NCI-H2081 (cell line): ENCODE measurements around the gene FXYD6.

Source experiments
- DNase-seq, 2 experiments: peaks; one replicate each; lab custom pipeline; 2025; lab: John Stamatoyannopoulos, UW

FXYD6 gene

DNA sequence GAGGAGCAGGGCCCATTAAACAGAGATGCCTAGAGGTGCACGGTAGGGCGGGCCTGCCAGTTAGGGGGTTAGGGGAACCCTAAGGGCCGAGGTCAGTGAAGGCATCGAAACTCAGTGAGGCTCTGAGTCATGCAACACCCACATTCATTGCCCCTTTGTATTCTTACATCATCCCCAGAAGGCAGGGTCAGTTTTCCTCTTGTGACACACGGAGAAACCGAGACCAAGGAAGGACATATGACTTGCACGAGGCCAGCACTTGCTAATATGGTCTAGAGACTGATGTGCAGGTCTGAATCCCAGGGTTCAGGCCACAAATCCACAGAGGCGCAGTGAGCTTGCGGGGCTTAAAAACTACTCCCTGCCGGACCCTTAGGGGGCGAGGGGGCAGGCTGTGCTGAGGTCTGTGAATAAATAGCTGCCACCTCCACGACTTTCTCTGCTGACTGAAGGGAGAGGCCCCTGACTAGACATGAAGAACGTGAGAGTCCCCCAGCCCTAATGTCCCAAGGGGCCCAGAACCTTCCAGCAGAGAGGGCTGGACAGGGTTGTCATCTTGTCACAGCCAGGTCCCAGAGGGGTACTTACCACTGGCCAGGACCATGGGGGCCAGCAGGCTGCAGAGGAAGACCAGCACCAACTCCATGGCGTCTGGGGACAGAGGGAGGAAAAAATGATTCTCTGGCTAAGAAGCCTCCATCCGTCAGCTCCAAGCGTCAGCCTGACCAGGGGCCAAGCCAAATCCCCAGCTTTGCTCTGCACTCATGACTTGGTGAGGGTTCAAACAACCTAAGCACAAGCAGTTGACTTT, 34.1 kb downstream of the FXYD6 start:
- DNase-seq: no peak

- no peak for DNase-seq
These were observed 34.9 kb downstream of the FXYD6 start for GRCh38 chr11:117841551-117842031.

- no peak for DNase-seq
These were observed 35.4 kb downstream of the FXYD6 start for GRCh38 chr11:117840881-117841550.

- no peak for DNase-seq
These were observed 36.3 kb downstream of the FXYD6 start for GRCh38 chr11:117839936-117840813.

DNA sequence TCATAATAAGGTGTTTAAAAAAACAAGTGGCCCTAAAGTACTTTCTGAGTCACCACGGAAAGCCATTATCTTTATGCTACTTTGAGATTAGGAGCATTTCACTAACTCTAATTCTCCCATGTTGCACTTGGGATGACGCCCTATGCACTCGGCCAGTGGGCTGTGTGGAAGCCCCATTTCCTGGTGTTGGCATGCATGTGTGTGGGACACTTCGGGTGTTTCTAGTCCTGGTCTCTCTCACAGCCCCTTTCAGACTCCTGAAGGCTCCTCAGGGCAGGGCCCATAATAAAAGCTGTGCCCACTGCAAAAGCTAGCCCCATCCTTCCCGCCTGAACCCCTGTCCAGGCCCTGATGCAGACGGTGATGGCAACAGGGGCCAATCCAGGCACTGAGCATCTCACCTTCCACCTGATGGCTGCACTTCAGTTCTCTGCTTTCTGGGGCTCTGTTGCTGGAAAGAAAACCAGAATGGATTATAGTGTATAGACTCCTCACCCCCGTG, 37.0 kb downstream of the FXYD6 start:
- no peak for DNase-seq

GRCh38 chr11:117838901-117839300, 37.6 kb downstream of the FXYD6 start:
- no peak for DNase-seq

DNA sequence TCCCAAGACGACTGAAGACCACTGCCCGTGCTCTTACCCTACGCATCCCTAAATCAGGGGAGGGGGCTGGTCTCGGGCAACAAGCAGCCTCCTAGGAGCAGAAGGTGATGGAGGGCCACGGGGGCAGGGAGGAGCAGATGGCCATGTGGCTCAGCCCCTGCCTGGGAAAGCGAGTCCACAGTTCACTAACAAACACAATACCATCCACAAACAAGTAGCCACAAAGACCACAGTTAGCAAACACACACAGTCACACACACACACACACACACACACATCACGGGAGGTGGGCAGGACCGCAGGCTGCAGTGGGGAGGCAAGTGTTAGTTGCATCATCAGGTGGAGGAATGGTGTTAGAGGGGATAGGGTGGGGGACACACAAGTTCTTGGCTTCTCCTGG, 38.7 kb downstream of the FXYD6 start:
- no peak for DNase-seq

- no peak for DNase-seq
These were observed 39.2 kb downstream of the FXYD6 start for GRCh38 chr11:117837070-117837776.

- no peak for DNase-seq
These were observed 40.1 kb downstream of the FXYD6 start for GRCh38 chr11:117836077-117836960.

GRCh38 chr11:117835576-117835975, 40.9 kb downstream of the FXYD6 start:
- no peak for DNase-seq

DNA sequence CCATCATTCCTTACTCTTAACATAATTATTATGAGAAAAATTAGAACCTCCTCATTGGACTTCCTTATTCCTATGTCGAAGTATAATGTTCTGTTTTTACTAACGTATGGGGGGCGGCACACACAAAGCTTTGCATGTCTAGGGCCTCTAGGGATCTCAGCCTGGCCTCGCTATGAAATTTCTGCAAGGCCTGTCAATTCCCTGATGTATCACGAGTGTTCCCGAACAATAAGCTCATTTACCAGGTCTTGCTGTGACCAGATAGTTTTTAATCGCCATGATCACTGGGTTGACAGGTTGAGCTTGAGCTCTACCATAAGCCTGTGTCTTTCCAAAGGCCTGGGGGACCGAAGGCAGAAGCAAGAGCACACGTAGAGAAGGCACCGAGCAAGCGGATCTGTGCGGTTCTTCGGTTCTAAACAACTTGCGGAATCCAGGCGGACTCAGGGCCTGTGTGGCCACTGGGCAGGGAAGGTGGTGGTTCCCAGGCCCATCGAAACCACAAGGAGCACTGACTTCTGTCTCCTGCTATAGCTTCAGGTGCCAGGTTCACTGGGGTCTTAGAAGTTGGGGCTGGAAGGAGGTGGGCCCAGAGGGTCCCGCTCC, 41.5 kb downstream of the FXYD6 start:
- no peak for DNase-seq

DNA sequence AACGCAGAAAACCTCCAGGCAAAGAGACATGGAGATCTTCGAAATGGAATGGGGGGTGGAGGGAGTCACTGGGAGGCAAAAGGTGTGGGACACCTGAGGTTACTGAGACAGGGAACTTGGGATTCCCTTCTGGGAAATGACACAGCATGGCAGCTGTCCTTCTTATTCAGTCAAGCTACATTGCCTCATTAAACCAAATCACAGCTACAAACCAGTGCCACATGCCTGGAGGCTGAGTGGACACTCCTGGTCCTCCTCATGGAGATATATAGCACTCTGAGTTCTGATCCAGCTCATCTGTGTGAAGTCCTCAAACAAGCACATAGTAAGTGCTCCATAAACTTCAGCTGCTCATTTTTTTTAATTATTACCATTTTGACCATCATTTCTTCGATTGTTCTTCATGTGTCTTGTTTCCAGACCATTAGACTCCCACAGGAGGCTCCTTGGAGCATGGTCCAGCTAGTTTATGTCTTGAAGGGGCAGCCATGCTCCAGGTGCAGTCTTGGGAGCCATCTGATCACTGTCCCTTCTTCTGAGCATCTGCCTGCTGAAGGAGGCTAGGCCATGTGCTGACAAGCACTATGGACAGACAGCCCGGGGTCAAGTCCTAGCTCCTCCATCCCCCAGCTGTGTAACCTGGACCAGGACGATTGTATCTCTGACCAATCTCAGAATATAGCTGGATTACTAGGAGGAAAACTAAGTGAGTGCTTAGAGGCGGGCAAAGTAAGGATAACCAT, 42.2 kb downstream of the FXYD6 start:
- DNase-seq: no peak

- DNase-seq: peak; percentile 91 to 97
These were observed 43.0 kb downstream of the FXYD6 start for GRCh38 chr11:117833401-117833891.

DNA sequence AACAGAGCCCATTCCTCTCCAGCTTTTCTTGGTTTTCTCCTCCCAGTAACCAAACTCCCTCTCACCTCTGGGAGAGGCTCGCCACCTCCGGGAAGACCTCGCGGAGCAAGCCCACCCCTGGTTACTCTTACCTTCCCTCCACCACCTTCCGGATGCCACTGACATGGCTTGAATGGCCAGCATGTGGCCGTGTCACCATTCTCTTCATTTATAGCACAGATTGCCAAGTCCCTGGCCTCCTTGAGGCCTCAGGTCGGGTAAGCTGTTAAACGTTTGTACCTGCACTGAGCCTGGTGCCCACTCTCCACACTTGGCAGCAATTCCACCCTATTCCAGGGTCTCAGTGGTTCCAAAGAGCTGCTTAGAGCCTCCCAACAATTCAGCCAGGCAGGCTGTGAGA, 43.9 kb downstream of the FXYD6 start:
- no peak for DNase-seq

DNA sequence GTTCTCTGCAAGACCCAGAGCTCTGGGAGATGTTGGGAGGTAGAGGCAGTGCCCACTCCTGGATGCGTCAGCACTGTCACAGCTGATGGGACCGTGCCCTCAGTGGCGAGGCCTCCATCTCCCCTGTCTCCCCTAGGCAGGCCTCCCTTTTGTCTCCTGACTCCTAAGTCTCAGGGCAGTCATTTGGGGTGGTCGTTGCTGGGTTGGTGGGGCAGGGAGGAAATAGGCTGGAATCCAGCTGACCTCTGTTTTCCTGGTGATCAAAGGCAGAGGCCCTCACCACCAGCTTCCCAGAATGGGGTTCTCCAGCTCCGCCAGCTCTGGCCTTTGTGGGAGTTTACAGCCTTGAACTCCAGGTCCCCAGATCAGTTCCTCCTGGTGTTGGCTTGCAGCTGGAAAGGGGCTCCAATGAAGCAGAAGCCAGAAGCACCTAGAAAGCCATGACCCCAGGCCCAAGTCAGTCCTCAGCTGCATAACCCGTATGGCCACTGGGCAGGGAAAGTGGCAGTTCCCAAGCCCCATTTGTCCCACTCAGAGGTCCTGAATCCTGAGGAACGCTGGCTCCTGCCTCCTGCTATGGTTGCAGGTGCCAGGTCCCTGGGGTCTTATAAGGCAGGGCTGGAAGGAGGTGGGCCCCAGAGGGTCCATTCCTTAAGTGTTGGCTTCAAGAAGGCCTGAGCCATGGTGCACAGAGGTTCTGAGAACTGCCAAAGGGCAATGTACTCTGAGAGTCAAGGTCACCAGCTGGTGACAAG, 44.6 kb downstream of the FXYD6 start:
- no peak for DNase-seq

DNA sequence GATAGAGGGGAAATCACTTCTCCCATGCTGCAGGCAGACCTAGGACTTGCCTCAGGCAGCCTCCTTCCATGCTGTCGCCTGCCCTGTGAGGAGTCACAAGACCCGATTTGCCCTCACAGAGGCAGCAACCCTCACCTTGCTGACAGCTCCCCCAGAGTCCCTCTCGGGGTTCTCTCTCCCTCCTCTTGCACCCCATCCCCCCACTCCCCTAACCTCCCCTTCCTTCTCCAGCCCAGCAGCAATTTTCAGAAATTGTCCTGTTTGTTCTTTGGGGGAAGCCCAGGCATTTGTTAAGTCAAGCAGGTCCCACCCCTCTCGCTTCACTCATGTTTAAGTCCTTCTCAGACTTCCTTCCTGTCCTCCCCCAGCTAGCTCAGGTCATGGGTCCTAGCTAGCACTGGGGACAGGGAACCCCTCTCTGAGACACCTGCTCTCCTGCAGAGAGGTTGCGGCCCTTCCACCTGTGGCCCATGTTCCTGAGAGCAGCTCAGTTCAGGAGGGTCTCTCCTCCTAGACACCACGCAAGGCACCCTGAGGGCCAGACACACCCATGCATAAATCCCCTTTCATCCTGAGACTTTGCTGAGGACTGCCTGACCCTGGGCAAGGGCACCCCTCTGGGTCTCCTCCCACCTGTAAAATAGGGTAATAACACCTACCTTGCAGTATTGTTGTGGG, 45.6 kb downstream of the FXYD6 start:
- DNase-seq: no peak

DNA sequence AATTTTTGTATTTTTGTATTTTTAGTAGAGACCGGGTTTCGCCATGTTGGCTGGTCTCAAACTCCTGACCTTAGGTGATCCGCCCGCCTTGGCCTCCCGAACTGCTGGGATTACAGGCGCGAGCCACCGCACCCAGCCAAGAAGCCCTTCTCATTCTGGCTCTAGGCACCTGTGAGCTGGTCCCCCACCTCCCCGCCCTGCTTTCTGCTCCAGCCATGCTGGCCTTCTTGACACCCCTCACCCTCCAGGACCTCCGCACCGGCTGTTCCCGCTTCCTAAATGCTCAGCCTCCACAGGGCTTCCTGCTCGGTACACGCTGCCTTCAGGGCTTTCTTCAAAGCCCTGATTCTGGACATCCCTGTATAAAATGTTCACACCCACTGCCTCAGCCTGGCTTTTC, 46.4 kb downstream of the FXYD6 start:
- DNase-seq: no peak

DNA sequence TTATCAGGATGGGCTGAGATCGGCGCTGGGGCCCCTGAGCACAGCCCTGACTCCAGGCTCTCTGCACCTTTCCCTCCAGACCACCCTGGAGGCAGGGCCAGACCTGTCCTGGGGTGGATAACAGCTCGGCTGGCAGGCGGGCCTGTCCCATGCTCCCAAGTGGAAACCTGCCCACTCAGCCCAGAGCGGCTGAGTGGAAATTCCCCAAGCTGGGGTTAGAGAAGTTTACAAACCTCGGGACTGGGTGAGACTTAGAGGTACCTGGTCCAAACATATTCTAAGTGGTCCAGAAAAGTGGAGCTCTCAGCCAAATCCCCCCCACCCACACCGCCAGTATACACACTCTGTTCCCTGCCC, 47.1 kb downstream of the FXYD6 start:
- no peak for DNase-seq
